NOMO-1 treated with DMSO at 0.1 percent for 48 hours (cell line): ENCODE measurements around the gene SCARB1.

Experiments used
- DNase-seq: peaks from one replicate; lab custom pipeline; 2025; ENCODE audit not compliant: unreplicated experiment; lab: John Stamatoyannopoulos, UW

Gene SCARB1

DNA sequence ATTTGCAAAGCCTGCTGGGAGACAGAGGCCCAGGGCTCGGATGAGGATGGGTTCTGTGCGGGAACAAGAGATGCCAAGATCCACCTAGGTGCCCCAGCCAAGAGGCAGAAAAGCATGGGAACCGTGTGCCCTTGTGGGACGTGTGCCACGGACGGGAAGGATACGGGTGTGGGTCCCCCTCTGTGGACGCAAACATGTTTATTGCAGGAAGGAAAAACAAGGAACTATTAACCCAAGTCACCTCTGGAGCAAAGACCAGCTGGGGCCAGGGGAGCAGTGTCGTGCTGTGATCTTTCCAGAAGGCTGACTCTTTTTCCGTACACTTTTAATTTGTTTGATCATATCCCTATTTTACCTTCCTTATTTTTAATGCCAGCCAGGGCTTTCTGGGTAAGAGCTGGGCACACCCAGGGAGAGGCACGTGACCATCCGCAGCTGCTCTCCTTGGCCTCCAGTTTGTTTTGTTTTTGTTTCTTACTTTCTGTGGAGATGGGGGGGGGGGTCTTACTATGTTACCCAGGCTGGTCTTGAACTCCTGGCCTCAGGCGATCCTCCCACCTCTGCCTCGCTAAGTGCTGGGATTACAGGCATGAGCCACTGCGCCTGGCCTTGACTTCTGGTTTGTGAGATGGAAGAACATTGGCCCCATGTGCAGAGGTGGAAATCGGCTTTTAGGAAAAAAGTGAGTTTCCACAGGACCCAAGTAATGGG lies 20.7 kb downstream of the SCARB1 start:
- no peak for DNase-seq

DNA sequence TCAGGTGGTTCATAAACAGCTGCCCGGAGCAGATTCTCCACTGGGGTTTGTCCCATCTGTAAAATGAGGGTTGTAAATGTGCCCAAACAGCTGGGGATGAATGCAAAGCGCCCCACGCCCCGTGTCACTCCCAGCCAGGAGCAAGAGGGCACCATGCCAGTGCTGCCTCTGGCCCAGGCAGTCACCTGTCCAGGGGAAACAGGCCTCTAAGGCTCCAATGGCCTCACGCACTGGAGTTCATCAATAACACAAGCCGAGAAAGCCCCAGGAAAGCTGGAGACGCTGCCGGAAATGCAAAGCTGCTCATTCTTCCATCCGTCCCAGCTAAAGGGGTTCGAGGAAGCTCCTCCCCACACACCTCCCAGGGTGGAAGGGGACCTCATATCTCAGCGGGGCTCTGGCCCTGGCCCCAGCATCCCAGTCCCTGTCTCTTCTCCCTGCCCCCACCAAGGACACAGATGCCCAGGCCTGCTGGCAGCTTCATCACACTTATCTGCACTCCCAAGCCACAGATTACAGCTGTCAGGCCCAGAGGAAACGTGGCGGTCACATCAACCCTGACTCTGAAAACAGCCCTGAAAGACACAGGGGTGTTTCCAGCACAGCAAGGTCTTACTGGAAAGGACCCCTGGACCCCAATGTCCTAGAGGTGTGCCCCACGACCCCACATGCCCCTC lies 21.5 kb downstream of the SCARB1 start:
- DNase-seq: no peak

DNA sequence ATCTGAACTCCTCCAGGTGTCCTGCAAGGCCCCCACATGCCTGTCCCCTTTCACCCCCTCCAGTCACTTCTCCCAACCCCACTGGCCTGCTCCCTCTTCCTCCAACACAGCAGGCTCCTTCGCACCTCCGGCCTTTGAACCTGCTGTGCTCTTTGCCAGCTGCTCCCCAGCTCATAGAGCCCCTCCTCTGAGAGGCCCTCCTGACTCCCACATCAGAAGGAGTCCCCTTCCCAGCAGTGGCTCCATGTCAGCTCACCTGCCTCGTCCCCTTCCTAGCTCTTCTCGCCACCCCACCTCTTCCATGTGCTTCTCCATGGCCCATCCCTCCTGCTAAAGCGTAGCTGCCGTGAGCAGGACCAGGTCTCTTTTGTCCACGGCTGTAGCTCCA lies 22.1 kb downstream of the SCARB1 start:
- DNase-seq: no peak

DNA sequence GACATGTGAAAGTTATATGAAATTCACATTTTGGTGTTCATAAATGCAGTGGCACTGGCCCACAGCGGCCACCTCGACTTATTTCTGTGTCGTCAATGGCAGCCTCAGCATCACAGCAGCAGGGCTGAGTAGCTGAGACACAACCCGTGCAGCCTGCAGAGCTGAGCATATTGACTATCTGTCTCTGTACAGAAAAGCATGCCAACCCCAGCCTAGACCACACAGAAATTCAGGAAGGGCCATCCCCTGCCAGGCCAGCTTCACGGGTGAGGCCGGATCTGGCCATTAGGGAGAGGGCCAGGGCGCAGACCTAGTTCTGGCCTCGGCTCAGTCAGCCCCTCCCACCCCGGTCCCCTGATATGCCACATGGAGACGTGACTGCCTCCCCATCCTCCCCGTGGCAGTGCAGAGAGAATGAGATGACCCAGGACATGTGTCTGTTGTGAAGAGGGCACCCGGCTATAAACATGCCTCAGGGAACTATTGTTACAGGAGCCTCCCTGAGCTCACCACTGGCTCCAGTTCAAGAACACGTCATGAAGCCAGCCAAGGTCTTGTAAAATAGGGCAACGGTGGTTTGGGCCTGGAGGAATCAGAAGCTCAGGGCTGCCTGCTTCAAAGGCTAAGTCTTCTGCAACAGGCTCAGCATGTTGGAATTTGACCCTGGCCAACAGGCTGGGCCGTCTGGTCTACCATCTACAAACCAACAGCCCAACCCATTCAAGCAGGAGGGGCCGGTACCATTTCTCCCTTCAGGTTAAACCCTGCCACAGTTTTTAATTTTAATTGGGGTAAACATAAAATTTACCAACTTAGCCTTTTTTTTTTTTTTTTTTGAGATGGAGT lies 25.5 kb downstream of the SCARB1 start:
- DNase-seq: no peak

DNA sequence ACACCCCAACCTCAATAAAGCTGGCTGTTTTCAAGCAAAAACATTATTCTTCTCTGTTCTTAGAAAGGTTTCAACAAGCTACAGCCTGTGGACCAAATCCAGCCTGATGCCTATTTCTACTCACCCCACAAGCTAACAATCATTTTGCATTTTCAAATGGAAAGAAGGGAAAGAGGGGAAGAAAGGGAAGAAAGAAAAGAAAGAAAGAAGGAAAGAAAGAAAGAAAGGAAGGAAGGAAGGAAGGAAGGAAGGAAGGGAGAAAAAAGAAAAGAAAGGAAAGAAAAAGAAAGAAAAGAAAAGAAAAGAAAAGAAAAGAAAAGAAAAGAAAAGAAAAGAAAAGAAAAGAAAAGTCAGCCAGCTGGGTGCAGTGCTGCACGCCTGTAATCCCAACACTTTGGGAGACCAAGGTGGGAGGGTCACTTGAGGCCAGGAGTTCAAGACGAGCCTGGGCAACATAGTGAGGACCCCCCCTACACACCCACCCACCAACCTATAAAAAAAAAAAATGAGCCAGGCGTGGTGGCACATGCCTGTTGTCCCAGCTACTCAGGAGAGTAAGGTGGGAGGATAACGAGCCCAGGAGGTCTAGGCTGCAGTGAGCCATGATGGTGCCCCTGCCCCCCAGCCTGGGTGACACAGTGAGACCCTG lies 26.3 kb downstream of the SCARB1 start:
- no peak for DNase-seq

DNA sequence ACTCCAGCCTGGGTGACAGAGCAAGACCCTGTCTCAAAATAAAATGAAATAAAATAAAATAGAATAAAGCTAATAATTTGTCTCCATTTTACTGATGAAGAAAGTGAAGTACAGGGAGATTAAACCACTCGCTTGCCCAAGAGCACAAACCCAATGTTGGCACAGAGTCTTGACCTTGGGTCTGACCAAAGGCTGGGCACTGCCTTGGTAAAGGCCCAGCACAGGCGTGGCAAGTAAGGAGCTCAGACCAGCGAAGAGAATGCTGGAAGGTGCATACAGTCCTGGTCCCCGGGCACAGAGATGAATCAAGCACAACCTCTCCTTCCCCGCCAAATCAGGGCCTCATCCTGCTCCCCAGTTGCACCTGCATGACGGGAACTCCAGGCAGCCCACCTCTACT lies 26.9 kb downstream of the SCARB1 start:
- DNase-seq: no peak

DNA sequence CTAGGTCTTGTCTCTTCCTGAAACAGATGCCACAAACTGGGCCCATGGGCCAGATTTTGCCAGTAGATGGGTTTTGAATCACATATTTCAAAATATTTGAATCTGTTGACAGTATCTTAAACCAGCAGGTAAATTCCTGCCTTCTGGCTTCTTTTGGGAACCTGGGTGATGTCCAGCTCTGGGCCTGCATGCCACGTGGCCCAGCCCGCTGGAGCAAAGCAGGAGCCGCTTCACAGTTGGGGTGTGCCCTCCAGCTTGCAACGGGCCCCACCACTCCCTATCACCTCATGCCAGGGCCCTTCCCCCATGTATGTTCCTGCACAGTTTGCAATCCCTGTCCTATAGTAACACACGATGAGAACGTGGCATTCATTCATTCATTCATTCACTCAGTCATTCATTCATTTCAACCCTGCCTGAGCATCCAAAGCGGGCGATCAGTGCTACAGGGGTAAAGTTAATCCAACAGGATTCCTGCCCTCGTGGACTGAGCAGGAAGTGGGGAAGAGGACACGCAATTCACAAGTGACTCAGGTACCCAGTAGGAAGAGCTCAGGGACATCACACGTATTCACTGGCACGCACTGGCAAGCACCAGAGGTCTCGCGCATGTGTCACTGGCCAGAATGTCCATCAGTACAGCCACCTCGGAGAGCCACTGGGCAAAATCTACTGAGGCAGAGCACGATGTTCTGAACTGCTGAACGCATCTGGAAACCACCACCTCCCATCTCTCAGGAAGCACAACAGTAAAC lies 27.8 kb downstream of the SCARB1 start:
- DNase-seq: no peak

DNA sequence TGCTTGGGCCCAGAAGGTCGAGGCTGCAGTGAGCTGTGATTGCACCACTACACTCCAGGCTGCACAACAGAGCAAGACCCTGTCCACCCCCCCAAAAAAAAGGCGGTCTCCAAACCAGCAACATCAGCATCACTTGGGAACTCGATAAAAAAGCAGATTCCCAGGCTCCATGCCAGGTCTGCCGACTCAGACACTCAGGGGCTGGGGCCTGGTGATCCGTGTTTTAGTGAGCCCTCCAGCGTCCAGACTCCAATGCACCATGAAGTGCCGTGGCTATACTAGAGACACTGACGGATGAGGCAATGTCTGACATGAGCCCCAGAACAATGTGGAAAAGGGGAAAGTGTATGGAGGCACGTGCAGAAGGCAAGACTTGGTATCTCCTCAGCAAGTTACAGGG lies 28.8 kb downstream of the SCARB1 start:
- no peak for DNase-seq

DNA sequence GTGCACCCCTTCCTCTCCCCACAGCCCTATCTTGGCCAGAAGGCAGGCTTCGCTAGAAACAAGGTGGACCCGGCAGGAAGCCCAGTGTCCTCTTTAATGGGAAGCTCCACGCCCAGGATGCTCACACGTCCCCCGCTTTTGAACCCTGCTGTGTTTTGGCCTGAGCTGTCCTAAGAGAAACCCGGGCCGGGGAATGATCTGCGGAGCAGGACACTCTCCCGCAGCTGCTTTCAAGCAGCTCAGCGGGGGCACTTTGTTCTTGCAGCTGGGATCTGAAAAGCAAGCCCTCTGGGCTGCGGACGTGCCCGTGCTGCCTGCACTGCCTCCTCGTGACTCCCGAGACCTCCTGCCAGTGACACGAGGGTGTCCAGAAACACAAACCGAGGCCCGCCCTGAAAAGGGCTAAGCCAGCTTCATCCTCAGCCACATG lies 30.0 kb downstream of the SCARB1 start:
- no peak for DNase-seq

DNA sequence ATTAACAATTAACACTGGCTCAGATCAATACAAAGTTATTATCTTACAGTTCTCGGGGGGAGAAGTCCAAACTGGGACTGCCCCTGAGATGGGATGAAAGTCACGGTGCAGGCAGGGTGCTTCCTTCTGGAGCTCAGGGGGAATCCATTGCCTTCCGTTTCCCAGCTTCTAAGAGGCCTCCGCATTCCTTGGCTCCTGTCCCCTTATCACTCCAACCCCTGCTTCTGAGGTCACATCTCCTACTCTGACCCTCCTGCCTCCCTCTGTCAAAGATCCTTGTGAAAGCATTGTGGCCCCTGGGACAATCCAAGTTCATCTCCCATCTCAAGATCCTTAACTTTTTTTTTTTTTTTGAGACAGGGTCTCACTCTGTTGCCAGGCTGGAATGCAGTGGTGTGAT lies 30.8 kb downstream of the SCARB1 start:
- DNase-seq: no peak

DNA sequence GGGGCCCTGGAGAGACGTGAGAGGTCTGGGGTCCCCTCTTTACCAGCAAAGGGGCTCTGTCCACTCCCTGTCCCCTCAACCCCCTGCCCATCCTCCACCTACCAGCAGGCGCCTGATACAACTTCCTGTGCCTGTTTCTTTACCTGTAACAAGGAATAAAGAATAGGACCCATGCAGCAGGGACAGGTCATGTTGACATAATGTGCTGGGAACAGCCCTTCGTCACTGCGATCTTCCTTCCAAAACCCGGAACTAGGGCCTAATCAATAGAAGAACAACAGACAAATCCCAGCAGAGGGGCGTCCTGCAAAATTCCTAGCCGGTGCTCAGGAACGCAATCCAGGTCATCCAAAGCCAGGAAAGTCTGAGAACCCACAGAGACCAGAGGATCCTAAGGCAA lies 32.1 kb downstream of the SCARB1 start:
- DNase-seq: no peak

DNA sequence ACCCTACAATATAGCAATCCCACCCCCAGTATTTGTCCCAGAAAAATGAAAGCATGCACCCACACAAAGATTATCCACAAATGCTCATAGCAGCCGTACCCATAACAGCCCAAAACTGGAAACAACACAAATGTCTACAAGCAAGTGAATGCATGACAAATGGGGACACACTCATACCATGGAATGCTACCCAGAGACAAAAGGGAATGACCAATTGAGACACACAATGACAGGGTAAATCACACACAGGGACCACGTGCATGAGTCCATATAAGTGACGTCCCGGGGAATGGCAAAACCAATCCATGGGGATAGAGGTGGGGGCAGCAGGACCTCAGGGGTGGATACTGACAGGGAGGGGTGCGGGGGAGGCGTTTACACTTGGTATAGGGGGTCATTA lies 33.4 kb downstream of the SCARB1 start:
- no peak for DNase-seq

DNA sequence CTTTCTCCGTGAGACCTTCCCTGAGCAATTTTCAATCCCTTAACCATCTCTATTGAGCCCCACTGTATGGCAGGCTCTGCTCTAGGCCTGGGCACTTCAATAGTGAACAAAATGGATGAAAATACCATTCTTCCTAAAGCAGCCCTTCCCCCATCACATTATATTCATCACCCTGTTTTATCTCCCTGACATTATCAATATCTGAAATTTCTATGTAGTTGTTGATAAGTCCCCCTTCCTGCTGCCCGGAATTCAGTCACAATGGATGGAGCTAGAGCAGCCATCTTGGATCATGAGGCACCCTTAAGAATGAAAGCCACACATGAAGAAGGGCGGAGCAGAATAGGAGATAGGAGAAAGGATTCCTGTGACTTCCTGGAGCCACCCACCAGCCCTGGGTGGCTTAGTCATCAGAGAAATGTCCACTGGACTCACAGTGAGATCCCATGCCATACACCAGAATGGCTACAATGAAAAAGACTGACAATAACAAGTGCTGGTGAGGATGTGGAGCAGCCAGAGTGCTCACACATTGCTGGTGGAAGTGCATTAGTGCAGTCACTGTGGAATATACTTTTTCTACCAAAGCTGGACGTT lies 33.9 kb downstream of the SCARB1 start:
- no peak for DNase-seq

DNA sequence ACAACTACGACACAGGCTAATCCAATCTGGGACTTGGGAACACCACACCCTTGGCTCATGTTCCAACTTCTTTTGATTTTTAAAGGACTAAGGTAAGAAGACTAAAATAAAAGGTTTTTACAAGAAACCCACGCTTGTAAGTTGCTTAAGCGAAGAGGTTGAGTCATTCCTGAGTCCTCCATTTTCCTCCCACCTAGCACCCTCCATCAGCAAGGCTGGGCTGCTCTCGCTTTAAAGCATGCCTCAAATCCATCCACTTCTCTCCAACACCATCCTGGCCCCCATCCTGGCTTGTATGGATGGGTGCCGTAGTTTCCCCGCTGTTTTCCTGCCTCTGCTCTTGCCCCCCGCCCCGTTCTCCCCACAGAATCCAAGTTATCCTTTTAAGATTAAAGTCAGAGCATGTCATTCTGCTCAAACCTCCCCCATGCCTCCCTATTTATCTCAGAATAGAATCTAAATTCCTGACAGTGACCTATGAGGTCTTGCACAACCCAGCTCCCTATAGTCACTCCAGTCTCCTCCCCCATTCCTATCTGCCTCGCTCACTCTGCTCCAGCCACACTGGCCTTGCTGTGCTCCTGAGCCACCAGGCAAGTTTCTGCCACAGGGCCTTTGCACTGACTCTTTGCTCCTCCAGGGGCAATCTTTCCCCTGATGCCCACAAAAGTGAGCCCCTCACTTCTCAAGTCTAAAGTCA lies 34.5 kb downstream of the SCARB1 start:
- DNase-seq: no peak

DNA sequence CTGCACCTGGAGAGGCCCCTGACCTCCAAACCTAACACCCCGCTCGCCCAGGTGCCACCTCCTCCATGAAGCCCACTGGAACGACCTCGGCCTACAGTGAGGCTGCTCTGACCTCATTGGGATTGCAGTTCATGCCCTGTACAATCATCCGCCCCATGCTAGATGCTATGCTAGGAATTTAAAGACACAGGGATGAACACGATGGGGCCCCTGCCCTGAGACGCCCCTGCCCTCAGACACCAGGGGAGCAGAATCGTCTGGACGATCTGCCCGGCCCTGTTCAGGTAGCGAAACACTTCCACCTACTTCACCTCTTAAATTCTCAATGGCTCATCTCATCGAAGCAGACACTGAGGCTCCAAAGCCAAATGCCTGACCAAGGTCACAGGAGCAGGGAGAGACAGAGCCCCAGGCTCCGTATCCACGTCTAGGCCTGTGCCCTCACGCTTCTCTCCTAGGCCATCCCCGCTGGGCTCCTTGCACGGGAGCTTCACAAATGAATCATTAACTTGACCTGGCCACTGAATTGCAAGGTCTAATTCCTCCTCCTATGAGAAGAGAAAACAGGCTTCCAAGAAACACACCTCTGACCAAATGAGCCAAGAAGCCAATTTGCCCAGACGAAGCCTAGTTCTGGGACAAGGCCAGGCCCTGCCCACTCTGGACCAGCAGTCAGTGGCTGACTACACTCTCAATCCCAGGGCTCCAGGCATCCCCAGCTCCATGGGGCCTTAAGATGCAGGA lies 35.2 kb downstream of the SCARB1 start:
- no peak for DNase-seq

DNA sequence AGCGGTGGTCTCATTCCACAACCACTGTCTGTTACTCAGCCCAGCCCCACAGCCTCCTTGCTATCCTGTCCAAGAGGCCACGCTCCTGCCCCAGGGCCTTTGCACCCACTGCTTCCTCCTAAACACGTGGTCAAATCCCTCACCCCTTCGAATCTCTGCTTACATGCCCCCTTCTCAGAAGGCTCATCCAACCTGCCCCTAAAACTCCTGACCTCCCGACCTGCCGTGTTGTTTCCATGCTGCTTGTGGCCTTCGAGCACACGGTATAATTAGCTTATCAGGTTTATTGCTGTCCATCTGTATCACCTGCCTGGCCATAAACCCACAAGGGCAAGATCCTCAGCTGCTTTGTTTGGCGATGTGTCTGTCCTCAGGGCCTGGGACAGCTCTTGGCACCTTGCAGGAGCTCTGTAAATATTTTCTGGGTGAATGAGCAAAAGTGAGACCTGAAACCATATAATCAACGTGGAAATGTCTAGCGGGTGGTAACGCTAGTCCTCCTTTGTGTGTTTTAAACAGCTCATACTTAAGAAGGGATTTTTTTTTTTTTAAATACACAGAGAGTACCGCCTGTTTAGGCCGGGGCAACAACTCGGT lies 36.0 kb downstream of the SCARB1 start:
- no peak for DNase-seq

DNA sequence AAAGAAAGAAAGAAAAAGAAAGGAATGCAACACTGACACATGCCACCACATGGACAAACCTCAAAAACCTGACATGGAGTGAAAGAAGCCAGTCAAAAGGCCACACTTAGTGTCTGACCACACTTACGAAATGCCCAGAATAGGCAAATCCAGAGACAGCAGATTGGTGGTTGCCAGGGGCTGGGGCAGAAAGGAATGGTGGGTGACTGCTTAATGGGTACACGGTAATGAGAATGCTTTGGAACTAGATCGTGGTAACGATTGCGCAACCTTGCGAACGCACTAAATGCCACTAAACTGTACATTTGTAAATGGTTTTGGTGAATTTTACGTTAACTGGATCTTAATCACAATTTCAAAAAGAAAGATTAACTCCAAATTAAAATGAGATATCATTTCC lies 39.5 kb downstream of the SCARB1 start:
- DNase-seq: no peak

DNA sequence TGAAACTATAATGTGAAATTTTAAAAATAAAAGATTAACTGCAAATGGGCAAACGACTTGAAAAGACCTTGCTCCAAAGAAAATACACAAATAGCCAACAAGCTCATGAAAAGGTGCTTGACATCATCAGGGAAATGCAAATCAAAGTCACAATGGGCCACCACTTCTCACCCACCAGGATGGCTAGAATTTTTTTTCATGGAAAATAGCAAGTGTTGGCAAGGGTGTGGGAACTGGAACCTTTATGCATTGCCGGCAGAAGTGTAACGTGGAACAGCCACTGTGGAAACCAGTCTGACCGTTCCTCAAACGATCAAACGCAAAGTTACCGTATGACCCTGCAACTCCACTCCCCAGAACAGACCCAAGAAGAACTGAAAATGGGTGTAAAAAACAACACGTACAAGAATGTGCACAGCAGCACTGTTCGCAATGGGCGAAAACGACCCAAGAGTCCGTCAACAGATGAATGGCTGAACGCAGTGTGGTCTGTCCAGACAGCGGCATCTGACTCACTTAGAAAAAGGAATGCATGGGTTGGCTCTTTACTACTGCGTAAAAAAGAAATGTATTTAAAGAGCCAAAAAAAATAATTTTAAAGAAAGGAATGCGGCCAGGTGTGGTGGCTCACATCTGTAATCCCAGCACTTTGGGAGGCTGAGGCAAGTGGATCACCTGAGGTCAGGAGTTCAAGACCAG lies 40.2 kb downstream of the SCARB1 start:
- DNase-seq: no peak
